ENCODE measurements around the gene KLHL13. TPM values are rescaled to one million over a fixed set of nuclear protein-coding genes. Genes with fewer than 3 reads are reported as not detected.

Gene KLHL13
- total RNA-seq, 1 donor from 2014 or later = 68.8 TPM

GRCh38 chrX:117898226-117898625, 218.4 kb downstream of the KLHL13 start:
- no peak overlapping the region for H3K4me3 ChIP-seq (ENCODE audit: low read depth, low read length)
- no peak for DNase-seq (ENCODE audit: low read depth)
- TF ChIP-seq CTCF (conservative IDR thresholded peaks at IDR 0.05; ENCODE audit: low read depth, low read length) = no peak

GRCh38 chrX:117895418-117895817, 221.2 kb downstream of the KLHL13 start:
- no peak overlapping the region for H3K4me3 ChIP-seq (ENCODE audit: low read depth, low read length)
- no peak for DNase-seq (ENCODE audit: low read depth)
- no peak for TF ChIP-seq CTCF (conservative IDR thresholded peaks at IDR 0.05; ENCODE audit: low read depth, low read length)

- no peak for DNase-seq (ENCODE audit: low read depth)
- no peak overlapping the region for H3K4me3 ChIP-seq (ENCODE audit: low read depth, low read length)
- TF ChIP-seq CTCF (conservative IDR thresholded peaks at IDR 0.05; ENCODE audit: low read depth, low read length) = no peak
These were observed 224.1 kb downstream of the KLHL13 start for GRCh38 chrX:117892469-117892868.

- no peak overlapping the region for H3K4me3 ChIP-seq (ENCODE audit: low read depth, low read length)
- no peak for TF ChIP-seq CTCF (conservative IDR thresholded peaks at IDR 0.05; ENCODE audit: low read depth, low read length)
- no peak for DNase-seq (ENCODE audit: low read depth)
These were observed 244.8 kb downstream of the KLHL13 start for GRCh38 chrX:117871796-117872195.

GRCh38 chrX:117860517-117860916, 256.1 kb downstream of the KLHL13 start:
- H3K4me3 ChIP-seq (ENCODE audit: low read depth, low read length) = no peak overlapping the region
- no peak for TF ChIP-seq CTCF (conservative IDR thresholded peaks at IDR 0.05; ENCODE audit: low read depth, low read length)
- DNase-seq (ENCODE audit: low read depth) = no peak

- H3K4me3 ChIP-seq (ENCODE audit: low read depth, low read length) = no peak overlapping the region
- TF ChIP-seq CTCF (conservative IDR thresholded peaks at IDR 0.05; ENCODE audit: low read depth, low read length) = no peak
- DNase-seq (ENCODE audit: low read depth) = peak; percentile 80
These were observed 261.8 kb downstream of the KLHL13 start for GRCh38 chrX:117854806-117855205.

- TF ChIP-seq CTCF (conservative IDR thresholded peaks at IDR 0.05; ENCODE audit: low read depth, low read length) = no peak
- H3K4me3 ChIP-seq (ENCODE audit: low read depth, low read length) = no peak overlapping the region
- DNase-seq (ENCODE audit: low read depth) = no peak
These were observed 265.6 kb downstream of the KLHL13 start for GRCh38 chrX:117851025-117851424.
